ENCODE results near the gene OPA1.

Gene OPA1

DNA sequence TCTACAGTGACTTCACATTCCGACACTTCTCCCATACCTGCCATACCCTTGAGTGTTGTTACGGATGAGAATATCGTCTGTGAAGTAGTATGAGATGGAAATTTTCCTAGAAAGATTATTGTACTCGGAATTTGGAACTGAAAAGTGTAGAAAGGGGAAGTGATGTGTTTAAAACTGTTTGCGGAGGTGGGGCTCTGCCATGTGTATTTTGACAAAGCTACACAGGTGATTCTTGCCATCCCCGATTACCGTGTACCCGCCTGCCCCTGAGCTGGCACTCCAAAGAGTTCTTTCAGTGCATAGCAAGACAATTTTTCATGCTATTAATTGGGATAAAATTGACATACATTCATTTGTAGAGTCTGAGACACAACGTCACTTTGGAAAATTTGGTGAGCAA lies 81.7 kb downstream of the OPA1 start:
- Histone ChIP-seq H3K79me2 (no peaks in the 10 kb centered on the region), H2AFZ (no peak overlapping the region), H3K4me2 (ENCODE audit: low read length) (no peak overlapping the region), H3K9me3 (ENCODE audit: control insufficient read depth, low read length) (no peaks in the 10 kb centered on the region), H3K36me3 (ENCODE audit: control insufficient read depth, insufficient read depth, low read length) (no peaks in the 10 kb centered on the region), H3K4me3 (ENCODE audit: low read depth, low read length) (no peak overlapping the region), H3K4me1 (no peaks in the 10 kb centered on the region), H3K9ac (no peak overlapping the region), H3K27me3 (ENCODE audit: control insufficient read depth, insufficient read depth, low read length) (no peaks in the 10 kb centered on the region), H3K27ac (no peak overlapping the region)
- TF ChIP-seq, protein P1, sequence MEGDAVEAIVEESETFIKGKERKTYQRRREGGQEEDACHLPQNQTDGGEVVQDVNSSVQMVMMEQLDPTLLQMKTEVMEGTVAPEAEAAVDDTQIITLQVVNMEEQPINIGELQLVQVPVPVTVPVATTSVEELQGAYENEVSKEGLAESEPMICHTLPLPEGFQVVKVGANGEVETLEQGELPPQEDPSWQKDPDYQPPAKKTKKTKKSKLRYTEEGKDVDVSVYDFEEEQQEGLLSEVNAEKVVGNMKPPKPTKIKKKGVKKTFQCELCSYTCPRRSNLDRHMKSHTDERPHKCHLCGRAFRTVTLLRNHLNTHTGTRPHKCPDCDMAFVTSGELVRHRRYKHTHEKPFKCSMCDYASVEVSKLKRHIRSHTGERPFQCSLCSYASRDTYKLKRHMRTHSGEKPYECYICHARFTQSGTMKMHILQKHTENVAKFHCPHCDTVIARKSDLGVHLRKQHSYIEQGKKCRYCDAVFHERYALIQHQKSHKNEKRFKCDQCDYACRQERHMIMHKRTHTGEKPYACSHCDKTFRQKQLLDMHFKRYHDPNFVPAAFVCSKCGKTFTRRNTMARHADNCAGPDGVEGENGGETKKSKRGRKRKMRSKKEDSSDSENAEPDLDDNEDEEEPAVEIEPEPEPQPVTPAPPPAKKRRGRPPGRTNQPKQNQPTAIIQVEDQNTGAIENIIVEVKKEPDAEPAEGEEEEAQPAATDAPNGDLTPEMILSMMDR (IDR thresholded peaks at IDR 0.05): no peak

DNA sequence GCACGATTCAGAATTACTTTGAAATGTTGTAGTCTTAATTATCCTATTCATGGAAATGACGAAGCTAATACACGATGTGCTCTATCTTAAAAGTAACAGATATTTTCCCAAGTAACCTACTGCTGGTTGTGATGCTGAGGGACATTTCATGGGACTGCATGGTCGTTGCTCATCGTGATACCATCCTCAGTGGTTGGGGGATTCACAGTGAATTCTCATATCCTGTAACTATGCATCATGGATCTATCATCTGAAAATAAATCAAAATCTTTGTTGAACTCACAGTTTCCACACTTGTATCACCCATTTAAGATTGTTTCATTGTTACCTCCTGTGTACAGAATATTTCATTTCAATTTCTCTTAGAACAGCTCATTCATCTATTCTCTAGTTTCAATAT lies 84.7 kb downstream of the OPA1 start:
- H2AFZ ChIP-seq: no peak overlapping the region
- no peak overlapping the region for H3K4me2 ChIP-seq (ENCODE audit: low read length)
- no peak overlapping the region for H3K9ac ChIP-seq
- TF ChIP-seq, protein P1 (IDR thresholded peaks at IDR 0.05): no peak
- no peaks in the 10 kb centered on the region for H3K79me2 ChIP-seq
- H3K4me3 ChIP-seq (ENCODE audit: low read depth, low read length): no peak overlapping the region
- no peak overlapping the region for H3K27ac ChIP-seq
- no peaks in the 10 kb centered on the region for H3K27me3 ChIP-seq (ENCODE audit: control insufficient read depth, insufficient read depth, low read length)
- no peaks in the 10 kb centered on the region for H3K9me3 ChIP-seq (ENCODE audit: control insufficient read depth, low read length)
- H3K4me1 ChIP-seq: no peaks in the 10 kb centered on the region
- H3K36me3 ChIP-seq (ENCODE audit: control insufficient read depth, insufficient read depth, low read length): no peaks in the 10 kb centered on the region

DNA sequence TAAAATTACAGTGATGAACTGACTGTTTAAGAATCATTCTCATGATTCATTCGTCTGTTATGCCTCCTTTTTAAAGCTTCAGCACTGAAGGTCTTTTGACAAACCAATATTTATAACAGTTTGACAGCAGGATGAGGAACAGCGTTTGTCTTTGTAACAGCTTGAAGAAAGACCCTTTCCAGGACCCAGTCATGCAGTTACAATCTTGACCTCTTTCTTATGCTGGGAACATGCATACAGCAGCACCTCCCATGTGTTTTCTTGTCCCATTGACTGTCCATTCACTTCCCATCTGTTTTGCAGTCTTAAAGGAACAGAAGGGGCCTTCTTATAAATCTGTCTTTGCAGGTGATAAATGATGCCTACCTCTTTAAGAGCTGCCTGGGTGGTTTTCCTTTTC lies 87.2 kb downstream of the OPA1 start:
- Histone ChIP-seq H3K4me2 (ENCODE audit: low read length) (no peak overlapping the region), H3K9ac (no peak overlapping the region), H3K27ac (no peak overlapping the region), H3K27me3 (ENCODE audit: control insufficient read depth, insufficient read depth, low read length) (no peaks in the 10 kb centered on the region), H3K4me3 (ENCODE audit: low read depth, low read length) (no peak overlapping the region), H2AFZ (no peak overlapping the region), H3K36me3 (ENCODE audit: control insufficient read depth, insufficient read depth, low read length) (no peaks in the 10 kb centered on the region), H3K4me1 (no peaks in the 10 kb centered on the region), H3K9me3 (ENCODE audit: control insufficient read depth, low read length) (no peaks in the 10 kb centered on the region), H3K79me2 (no peaks in the 10 kb centered on the region)
- TF ChIP-seq, protein P1 (IDR thresholded peaks at IDR 0.05): no peak

DNA sequence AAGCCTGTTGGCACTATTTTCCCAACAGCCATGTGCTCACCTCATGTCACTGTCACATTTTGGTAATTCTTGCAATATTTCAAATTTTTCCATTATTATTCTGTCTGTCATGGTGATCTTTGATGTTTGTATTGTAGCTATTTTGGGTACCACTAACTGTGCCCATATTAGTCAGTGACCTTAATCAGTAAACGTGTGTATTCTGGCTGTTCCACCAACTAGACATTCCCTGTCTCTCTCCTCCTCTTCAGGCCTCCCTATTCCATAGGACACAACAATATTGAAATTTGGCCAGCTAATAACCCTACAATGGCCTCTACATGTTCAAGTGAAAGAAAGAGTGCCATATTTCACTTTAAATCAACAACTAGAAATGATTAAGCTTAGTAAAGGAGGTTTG lies 88.6 kb downstream of the OPA1 start:
- no peak overlapping the region for H3K4me3 ChIP-seq (ENCODE audit: low read depth, low read length)
- no peaks in the 10 kb centered on the region for H3K4me1 ChIP-seq
- no peaks in the 10 kb centered on the region for H3K36me3 ChIP-seq (ENCODE audit: control insufficient read depth, insufficient read depth, low read length)
- H3K4me2 ChIP-seq (ENCODE audit: low read length): no peak overlapping the region
- H2AFZ ChIP-seq: no peak overlapping the region
- no peaks in the 10 kb centered on the region for H3K9me3 ChIP-seq (ENCODE audit: control insufficient read depth, low read length)
- no peaks in the 10 kb centered on the region for H3K27me3 ChIP-seq (ENCODE audit: control insufficient read depth, insufficient read depth, low read length)
- TF ChIP-seq, protein P1 (IDR thresholded peaks at IDR 0.05): no peak
- H3K9ac ChIP-seq: no peak overlapping the region
- no peak overlapping the region for H3K27ac ChIP-seq
- no peaks in the 10 kb centered on the region for H3K79me2 ChIP-seq

DNA sequence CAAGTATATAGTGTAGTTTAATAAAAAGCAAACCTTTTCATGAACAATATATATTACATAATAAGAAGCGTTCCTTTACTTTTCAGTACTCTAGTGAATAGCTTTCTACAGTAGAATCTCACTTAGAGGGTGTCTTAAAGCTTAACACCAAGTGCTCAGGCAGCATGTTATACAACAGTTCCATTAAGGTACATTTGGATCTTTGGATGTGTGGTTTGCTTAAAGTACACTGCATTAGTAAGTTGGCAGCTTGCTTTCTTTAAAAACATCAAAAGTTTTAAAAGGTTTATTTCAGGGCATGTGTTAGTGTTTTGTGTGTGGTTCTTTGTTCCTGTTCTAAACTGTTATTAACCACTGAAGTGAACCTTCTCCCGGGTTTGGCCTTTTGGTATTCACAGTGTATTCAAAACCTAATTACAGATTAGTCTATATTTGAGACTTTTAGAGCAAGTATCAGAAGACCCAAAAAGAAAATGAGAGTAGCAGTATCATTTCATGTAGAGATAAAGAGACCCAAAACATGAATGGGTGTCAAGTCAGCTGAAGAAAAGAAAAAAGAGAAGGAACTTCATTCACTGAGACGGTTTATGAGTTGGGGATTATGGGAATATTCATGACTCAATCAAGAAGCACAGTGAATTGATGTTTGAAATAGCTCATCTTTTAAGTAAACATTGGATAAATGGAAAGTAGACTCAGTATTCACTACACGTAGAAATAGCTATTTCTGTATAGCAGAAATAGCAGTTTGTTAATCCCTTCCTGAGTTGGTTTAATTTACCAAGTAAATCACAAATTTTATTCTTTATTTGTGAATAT lies 93.9 kb downstream of the OPA1 start:
- Histone ChIP-seq H3K9ac (no peak overlapping the region), H3K4me3 (ENCODE audit: low read depth, low read length) (no peak overlapping the region)
- TF ChIP-seq, protein P1 (IDR thresholded peaks at IDR 0.05): no peak

More for the DNA sequence above, 93.9 kb downstream of the OPA1 start:
- no peak overlapping the region for H2AFZ ChIP-seq
- H3K4me1 ChIP-seq: no peaks in the 10 kb centered on the region
- H3K27me3 ChIP-seq (ENCODE audit: control insufficient read depth, insufficient read depth, low read length): no peaks in the 10 kb centered on the region
- no peaks in the 10 kb centered on the region for H3K79me2 ChIP-seq
- H3K27ac ChIP-seq: no peak overlapping the region
- H3K36me3 ChIP-seq (ENCODE audit: control insufficient read depth, insufficient read depth, low read length): no peaks in the 10 kb centered on the region
- no peak overlapping the region for H3K4me2 ChIP-seq (ENCODE audit: low read length)
- no peaks in the 10 kb centered on the region for H3K9me3 ChIP-seq (ENCODE audit: control insufficient read depth, low read length)
